NK-92 treated with Interleukin-12 subunit alpha and Interleukin-12 subunit beta, amount 100 ng/mL, for 24 hours (cell line): ENCODE data around the gene GSTT2B.
"Not testable (repeated sequence)": the region's sequence is repeated elsewhere in the genome, so short reads cannot be mapped to it uniquely, and the experiment has no call there.

Experiments used
- DNase-seq: peaks from one replicate; lab custom pipeline; 2025; lab: John Stamatoyannopoulos, UW

The GSTT2B gene

GRCh38 chr22:23984430-23984829, 23.4 kb upstream of the GSTT2B start:
- DNase-seq, result no peak

- DNase-seq, result not testable (repeated sequence)
Observed at GRCh38 chr22:23980567-23980966, 19.6 kb upstream of the GSTT2B start.

DNA sequence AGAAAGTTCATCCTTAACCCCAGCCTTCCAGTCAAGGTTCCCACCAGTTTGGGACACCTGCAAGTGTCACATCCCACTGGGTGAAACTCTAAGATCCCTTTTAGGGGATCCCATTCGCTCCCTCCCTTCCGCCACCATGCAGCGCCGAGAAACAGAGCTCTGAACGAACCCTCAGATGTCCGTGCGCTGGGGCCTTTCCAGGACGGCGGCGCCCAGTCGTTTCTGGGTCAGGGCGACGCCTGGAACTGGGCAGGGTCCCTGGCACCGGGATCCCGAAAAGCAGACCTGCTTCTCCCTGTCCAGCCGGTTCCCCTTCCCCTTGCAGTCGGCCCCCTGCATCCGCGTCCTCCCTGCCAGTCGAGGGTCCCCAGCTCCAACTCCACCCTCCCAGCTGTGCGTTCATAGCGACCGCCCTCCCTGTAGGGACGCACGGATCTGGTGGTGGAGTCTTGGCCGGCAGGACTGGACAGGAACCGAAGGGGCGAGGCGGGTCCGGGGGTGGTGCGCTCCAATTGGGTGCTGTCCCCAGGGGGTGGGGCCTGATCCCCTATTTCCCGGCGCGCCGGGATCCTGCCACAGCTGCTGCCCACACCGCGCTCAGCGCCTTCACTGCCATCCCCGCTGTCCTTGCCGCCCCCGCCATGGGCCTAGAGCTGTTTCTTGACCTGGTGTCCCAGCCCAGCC, 18.7 kb upstream of the GSTT2B start, which contains the start of gene GSTT2:
Gene GSTT2 (plus strand): TSS at position 578 of the 684 bp plus-strand sequence.
- DNase-seq, result not testable (repeated sequence)

GRCh38 chr22:23977304-23977703, 16.3 kb upstream of the GSTT2B start:
- DNase-seq, result not testable (repeated sequence)

DNA sequence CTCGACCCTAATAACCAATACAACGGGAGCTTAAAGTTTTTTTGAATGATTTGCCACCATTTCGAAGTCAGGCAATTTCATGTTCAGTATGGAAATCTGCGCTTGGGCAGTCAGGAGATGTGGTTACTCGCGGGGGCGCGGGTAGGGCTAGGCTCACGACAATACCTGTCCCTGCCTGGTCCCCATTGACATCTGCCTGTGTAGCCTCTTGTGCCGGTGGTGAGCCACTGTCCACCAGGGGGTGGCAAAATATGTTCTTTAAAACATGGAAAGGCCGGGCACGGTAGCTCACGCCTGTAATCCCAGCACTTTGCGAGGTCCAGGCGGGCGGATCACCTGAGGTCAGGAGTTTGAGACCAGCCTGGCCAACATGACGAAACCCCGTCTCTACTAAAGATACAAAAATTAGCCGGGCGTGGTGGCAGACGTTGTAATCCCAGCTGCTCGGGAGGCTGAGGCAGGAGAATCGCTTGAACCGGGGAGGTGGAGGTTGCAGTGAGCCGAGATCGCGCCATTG, 13.9 kb upstream of the GSTT2B start:
- not testable (repeated sequence) for DNase-seq

GRCh38 chr22:23974345-23974744, 13.3 kb upstream of the GSTT2B start, which contains the start of gene DDT:
DDT (minus strand) TSS chr22:23974441; CDS start chr22:23974414, 27 bp downstream.
- not testable (repeated sequence) for DNase-seq

- DNase-seq, result not testable (repeated sequence)
Observed at GRCh38 chr22:23971927-23972326, 10.9 kb upstream of the GSTT2B start.

DNA sequence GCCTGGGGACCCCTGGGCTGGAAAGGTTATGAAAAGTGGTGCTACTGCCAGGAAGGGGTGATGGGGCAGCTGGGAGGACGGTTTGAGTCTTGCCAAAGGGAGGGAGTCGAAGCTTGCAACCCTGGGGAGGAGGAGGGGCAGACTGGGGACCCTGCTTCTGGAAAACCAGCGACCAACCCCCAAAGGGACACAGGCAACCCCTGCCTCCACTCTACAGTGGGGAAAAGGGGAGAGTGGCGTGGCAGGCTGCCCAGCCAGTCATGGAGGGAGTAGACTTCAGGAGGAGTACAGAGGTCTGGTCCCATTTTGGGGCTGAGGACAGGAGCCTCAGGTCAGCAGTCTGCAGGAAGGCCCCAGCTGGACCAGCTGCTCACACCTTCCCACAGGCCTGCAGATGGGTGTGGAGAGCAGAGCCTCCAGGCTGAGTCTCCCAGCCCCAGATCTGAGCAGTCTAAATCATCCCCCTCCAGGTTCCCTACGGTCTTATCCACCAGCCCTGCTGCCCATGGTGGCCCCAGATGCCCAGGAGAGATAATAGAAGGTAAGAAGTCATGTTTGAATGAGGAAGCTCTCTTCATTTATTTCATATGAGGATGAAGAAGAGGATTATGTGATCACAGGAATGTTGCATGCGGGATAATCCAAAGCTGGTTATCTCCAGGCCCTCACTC, 10.0 kb upstream of the GSTT2B start:
- no peak for DNase-seq

- DNase-seq, result no peak
Observed at GRCh38 chr22:23970201-23970641, 9.2 kb upstream of the GSTT2B start.

DNA sequence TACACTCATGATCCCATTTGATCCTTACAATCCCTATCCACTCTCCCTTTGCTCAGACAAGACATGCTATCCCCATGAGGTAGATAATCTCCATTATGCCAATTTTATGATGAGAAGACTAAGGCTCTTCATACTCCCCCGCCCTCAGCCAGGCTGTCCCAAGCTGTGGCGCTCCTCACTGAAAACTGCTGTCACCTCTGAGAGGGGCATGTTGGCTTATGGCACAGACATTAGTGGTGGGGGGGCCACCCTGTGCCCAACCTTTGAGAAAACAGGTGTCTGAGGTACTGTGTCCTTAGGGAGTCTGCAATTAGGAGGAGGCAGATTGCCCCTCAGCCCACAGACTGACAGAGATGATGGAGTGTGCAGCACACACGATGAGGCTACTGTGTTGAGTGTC, 8.1 kb upstream of the GSTT2B start:
- DNase-seq, result no peak

DNA sequence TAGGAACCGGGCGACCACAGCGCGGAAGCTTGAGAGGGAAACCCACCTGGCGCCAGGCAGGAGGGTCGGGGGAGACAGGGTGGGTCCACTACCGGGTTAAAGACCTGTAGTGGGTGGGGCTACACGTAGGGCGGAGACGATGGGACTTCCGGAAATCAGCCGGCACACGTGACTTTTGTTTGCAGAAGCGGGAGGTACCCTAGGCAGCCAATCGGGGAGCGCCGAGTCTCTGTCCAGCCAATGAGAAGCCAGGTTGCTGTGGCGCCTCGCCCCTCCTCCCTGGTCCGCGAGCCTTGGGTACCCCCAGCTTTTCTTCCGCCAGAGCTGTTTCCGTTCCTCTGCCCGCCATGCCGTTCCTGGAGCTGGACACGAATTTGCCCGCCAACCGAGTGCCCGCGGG, 5.6 kb upstream of the GSTT2B start, which contains the start of gene DDTL:
Gene DDTL (plus strand): TSS at position 321 of the 400 bp plus-strand sequence. CDS start 27 bp downstream, at position 348.
- not testable (repeated sequence) for DNase-seq

DNA sequence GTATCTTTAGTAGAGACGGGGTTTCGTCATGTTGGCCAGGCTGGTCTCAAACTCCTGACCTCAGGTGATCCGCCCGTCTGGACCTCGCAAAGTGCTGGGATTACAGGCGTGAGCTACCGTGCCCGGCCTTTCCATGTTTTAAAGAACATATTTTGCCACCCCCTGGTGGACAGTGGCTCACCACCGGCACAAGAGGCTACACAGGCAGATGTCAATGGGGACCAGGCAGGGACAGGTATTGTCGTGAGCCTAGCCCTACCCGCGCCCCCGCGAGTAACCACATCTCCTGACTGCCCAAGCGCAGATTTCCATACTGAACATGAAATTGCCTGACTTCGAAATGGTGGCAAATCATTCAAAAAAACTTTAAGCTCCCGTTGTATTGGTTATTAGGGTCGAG, 5.1 kb upstream of the GSTT2B start:
- not testable (repeated sequence) for DNase-seq

DNA sequence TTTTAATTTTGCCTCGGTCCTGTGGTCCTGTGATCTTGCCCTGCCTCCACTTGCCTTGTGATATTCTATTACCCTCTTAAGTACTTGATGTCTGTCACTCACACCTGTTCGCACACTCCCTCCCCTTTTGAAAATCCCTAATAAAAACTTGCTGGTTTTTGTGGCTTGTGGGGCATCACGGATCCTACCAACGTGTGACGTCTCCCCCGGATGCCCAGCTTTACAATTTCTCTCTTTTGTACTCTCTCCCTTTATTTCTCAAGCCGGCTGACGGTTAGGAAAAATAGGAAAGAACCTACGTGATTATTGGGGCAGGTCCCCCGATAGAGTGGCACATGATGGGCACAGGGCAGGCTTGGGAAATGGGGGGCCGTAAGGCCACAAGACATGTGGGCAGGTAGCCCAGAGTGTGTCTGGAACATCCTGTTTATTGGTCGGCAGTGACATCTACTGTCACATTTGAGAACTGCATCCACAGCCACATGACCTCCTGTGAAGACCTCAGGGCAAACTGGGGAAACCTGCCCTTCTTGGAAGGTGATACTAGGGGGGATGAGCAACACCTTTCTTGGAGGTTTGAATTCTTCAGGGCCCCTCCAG, 4.6 kb downstream of the GSTT2B start:
- DNase-seq, result peak; percentile 28

- DNase-seq, result not testable (repeated sequence)
Observed at GRCh38 chr22:23955886-23956285, 5.1 kb downstream of the GSTT2B start.

- not testable (repeated sequence) for DNase-seq
Observed at GRCh38 chr22:23954991-23955305, 6.0 kb downstream of the GSTT2B start.

- DNase-seq, result not testable (repeated sequence)
Observed at GRCh38 chr22:23954193-23954990, 6.6 kb downstream of the GSTT2B start.

DNA sequence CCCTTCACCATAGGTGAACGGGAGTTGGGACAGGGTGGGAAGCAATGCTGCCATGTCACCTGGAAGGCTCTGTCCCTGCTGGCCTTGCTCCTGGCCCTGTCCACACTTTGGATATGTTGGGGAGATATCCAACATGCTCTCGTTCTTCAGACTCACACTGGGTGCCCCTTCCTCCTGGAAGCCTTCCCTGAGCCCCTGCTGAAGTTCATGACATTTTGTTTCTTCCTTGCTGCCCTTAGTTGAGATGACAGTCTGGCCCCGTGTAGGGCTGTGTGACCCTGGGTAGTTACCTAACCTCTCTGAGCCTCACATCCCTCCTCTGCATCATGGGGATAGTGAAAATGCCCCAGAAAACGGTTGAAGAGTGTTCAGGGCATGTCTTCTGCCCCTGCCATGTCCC, 7.5 kb downstream of the GSTT2B start:
- not testable (repeated sequence) for DNase-seq

GRCh38 chr22:23952794-23953405, 8.1 kb downstream of the GSTT2B start:
- DNase-seq, result not testable (repeated sequence)

DNA sequence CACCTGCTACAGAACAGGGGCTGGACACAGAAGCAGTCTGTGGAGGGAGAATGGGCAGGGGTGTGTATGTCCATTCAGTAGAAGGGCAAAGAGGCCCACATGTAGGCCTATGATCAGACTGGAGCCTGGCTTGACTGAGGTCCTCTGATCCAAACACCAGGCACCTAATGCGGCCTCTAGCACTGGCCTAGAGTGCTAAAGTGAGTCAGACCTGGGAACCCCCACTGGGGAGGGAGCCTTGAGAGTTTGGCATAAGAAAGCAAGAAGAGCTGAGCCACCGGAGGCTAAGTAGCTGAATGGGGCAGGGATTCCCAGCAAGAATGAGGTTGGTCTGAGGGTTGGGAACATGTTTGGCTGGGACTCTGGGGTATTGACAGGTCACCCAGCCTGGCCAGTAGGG, 9.6 kb downstream of the GSTT2B start:
- not testable (repeated sequence) for DNase-seq

GRCh38 chr22:23949764-23950163, 11.2 kb downstream of the GSTT2B start:
- not testable (repeated sequence) for DNase-seq

DNA sequence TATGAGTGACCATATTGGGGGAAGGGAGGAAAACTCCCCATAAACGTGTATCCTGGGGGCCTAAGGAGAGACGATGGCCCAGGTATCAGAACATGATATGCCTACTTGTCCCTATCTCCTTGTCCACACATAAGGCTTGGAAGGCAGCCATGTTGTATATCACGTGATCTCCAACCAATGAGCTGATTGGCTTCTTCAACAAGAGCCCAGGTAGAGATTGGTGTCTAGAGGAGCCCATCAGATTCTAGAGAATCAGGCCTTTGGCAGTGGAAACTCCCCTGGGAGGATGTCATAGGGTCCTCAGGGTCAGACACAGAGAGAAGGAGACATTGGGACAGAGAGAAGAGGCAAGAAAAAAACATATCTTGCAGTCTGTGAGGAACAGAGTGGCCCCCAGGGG, 13.6 kb downstream of the GSTT2B start:
- not testable (repeated sequence) for DNase-seq
